ENCODE data around the gene ARHGAP15. TPM values are rescaled to one million over a fixed set of nuclear protein-coding genes. Genes with fewer than 3 reads are reported as not detected.

The ARHGAP15 gene
- total RNA-seq, 4 donors from 2014 or later = 1.7 to 16.8 (median 3.7) TPM

GRCh38 chr2:143219266-143219665 is 90.0 kb downstream of the ARHGAP15 start:
- Histone ChIP-seq H3K36me3 (no peaks in the 10 kb centered on the region), H3K4me3 (no peak overlapping the region), H3K9me3 (no peaks in the 10 kb centered on the region), H3K27me3 (no peaks in the 10 kb centered on the region), H3K27ac (no peak overlapping the region), H3K4me1 (no peaks in the 10 kb centered on the region)
- TF ChIP-seq CTCF (IDR thresholded peaks at IDR 0.05) (no peak), POLR2A (IDR thresholded peaks at IDR 0.05) (no peak)
- WGBS, 2 donors = 55 to 86% methylated on average over 3 of the region's 3 CpGs
- intact Hi-C loops (cut with DNase I) = no loop called here
- no peak for DNase-seq

- WGBS, 2 donors = 89 to 100% methylated on average over 1 of the region's 1 CpG
- Histone ChIP-seq H3K36me3 (no peaks in the 10 kb centered on the region), H3K4me3 (no peak overlapping the region), H3K27me3 (no peaks in the 10 kb centered on the region), H3K9me3 (no peaks in the 10 kb centered on the region), H3K4me1 (no peaks in the 10 kb centered on the region), H3K27ac (no peak overlapping the region)
- intact Hi-C loops (cut with DNase I) = no loop called here
- no peak for DNase-seq
- no peak for TF ChIP-seq POLR2A (IDR thresholded peaks at IDR 0.05)
- TF ChIP-seq CTCF (IDR thresholded peaks at IDR 0.05) = no peak
Measured at GRCh38 chr2:143223556-143223955, 94.3 kb downstream of the ARHGAP15 start.

- H3K4me3 ChIP-seq = no peak overlapping the region
- H3K27me3 ChIP-seq = no peaks in the 10 kb centered on the region
- no peaks in the 10 kb centered on the region for H3K4me1 ChIP-seq
- intact Hi-C loops (cut with DNase I) = no loop called here
- no peak overlapping the region for H3K27ac ChIP-seq
- H3K36me3 ChIP-seq = no peaks in the 10 kb centered on the region
- TF ChIP-seq CTCF (IDR thresholded peaks at IDR 0.05) = no peak
- TF ChIP-seq POLR2A (IDR thresholded peaks at IDR 0.05) = no peak
- no peak for DNase-seq
- H3K9me3 ChIP-seq = no peaks in the 10 kb centered on the region
- 55 to 75% methylated on average over 4 of the region's 4 CpGs for WGBS, 2 donors
Measured at GRCh38 chr2:143225931-143226330, 96.7 kb downstream of the ARHGAP15 start.

GRCh38 chr2:143226714-143227541 is 97.7 kb downstream of the ARHGAP15 start:
- no peak overlapping the region for H3K4me3 ChIP-seq
- intact Hi-C loops (cut with DNase I) = no loop called here
- no peaks in the 10 kb centered on the region for H3K9me3 ChIP-seq
- no peaks in the 10 kb centered on the region for H3K36me3 ChIP-seq
- no peaks in the 10 kb centered on the region for H3K4me1 ChIP-seq
- H3K27ac ChIP-seq = no peak overlapping the region
- WGBS, 2 donors = 81 to 83% methylated on average over 5 of the region's 5 CpGs
- TF ChIP-seq POLR2A (IDR thresholded peaks at IDR 0.05) = no peak
- no peak for TF ChIP-seq CTCF (IDR thresholded peaks at IDR 0.05)
- no peak for DNase-seq
- H3K27me3 ChIP-seq = no peaks in the 10 kb centered on the region

- intact Hi-C loops (cut with DNase I) = no loop called here
- H3K36me3 ChIP-seq = no peaks in the 10 kb centered on the region
- no peaks in the 10 kb centered on the region for H3K4me1 ChIP-seq
- H3K27ac ChIP-seq = no peak overlapping the region
- no peak overlapping the region for H3K4me3 ChIP-seq
- no peaks in the 10 kb centered on the region for H3K27me3 ChIP-seq
- no peaks in the 10 kb centered on the region for H3K9me3 ChIP-seq
- 58 to 66% methylated on average over 5 of the region's 5 CpGs for WGBS, 2 donors
- TF ChIP-seq POLR2A (IDR thresholded peaks at IDR 0.05) (no peak), CTCF (IDR thresholded peaks at IDR 0.05) (no peak)
- no peak for DNase-seq
Measured at GRCh38 chr2:143229411-143229810, 100.2 kb downstream of the ARHGAP15 start.

Data from esophagus squamous epithelium (tissue), 5 donors.